COLO668 (cell line): Measurements from ENCODE around the gene SUB1.
"Not testable (repeated sequence)": the region's sequence is repeated elsewhere in the genome, so short reads cannot be mapped to it uniquely, and the experiment has no call there.

Experiments used
- DNase-seq: peaks from one replicate; lab custom pipeline; 2025; ENCODE audit not compliant: unreplicated experiment; lab: John Stamatoyannopoulos, UW

SUB1 gene

DNA sequence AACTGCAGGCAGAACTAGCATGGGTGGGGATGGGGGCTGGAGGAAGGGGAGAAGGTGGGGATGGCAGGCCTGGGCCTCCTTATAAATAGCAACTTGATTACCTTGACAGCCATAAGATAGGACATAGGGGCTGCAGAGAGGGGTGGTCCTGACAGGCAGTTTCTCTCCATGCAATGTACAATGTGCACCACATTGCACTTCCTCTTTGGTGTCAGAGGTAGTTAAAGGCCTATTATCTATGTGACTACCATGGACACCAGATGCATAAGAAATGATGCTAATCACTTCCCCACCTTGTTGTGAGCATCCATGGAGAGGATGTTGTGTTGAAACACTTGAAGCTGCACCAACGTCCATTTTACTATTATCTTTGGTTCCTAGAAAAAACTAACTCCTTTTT lies 20.2 kb upstream of the SUB1 start:
- DNase-seq, result no peak

- DNase-seq, result no peak
Observed at GRCh38 chr5:32566319-32567111, 18.8 kb upstream of the SUB1 start.

DNA sequence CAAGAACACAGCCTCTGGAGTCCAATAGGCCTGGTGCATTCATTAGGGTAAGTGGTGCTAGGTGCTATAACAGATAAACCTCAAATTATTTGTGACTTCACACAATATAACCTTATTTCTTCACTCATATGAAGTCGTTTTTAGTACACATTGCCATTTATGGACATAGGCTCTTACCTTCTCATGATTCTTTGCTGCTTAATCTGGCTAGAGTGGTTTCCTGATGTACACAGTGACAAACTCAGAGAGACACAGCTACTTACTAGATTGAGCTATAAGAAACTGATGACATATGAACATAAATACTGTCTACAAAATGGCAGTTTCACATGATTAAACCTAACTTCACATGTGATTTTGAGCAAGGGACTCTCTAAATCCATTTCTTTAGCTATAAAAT lies 14.2 kb upstream of the SUB1 start:
- no peak for DNase-seq

GRCh38 chr5:32572778-32573480 lies 12.4 kb upstream of the SUB1 start:
- DNase-seq, result no peak

DNA sequence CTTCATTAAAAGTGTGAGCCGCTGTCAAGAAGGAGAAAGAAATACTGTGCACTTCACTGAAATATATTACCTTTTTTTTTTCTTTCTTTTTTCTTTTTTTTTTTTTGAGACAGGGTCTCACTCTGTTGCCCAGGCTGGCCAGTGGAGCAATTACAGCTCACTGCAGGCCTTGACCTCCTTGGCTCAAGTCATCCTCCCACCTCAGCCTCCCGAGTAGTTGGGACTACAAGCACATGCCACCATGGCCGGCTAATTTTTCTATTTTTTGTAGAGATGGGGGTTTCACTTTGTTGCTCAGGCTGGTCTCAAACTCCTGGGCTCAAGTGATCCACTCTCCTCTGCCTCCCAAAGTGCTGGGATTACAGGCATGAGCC lies 11.9 kb upstream of the SUB1 start:
- DNase-seq, result not testable (repeated sequence)

GRCh38 chr5:32574540-32575175 lies 10.7 kb upstream of the SUB1 start:
- DNase-seq, result no peak

GRCh38 chr5:32578363-32578762 lies 7.0 kb upstream of the SUB1 start:
- DNase-seq, result no peak

GRCh38 chr5:32578764-32579163 lies 6.6 kb upstream of the SUB1 start:
- DNase-seq, result no peak

DNA sequence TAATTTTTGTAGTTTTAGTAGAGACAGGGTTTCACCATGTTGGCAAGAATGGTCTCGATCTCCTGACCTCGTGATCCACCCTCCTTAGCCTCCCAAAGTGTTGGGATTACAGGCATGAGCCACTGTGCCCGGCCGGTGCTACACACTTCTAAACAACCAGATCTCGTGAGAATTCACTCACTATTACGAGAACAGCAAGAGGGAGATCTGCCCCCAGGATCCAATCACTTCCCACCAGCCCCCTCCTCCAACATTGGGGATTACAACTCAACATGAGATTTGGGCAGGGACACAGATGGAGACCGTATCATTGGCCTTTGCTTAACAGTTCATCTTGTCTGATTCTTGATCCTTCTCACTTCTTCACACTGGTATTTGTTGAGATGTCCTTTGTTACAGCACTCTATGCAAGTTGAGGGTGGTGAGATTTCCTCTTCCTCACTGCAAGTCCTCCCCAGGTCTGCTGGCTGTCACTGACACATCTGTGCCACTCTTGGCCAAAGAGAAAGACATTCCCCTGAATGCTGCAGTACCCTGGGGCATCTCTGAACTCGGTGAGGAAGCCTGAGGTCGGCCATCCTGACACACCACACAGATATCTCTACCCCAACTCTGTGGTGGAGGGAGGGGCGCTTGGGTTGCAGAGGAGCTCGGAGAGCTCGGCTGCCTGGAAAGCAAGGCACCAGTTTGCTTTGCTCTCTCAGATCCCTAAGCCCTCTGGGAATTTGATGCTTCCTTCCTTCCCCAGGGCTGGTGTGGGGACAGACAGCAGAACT lies 4.2 kb upstream of the SUB1 start:
- DNase-seq, result no peak

DNA sequence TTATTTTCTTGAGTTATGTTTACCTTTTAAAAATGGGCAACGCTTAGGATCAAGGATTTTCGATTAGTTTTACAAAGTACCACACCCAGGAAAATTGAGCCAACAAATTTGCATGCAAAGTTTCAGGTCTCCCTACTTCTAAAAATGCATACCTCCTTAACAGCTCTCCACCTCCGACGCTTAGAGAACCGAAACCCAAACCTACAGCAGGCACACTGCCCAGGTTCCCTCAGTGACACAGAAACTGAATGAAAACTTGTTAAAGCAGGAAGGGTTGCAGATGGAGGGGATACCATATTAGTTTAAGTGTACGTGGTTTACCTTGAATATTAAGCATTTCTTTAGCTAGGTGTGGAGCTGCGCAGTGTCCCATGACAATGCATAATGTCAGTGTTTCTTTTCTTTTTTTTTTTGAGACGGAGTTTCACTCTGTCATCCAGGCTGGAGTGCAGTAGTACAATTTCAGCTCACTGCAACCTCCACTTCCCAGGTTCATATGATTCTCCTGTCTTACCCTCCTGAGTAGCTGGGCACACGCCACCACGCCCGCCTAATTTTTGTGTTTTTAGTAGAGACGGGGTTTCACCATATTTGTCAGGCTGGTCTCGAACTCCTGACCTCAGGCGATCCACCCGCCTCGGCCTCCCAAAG lies 1.6 kb upstream of the SUB1 start:
- no peak for DNase-seq

DNA sequence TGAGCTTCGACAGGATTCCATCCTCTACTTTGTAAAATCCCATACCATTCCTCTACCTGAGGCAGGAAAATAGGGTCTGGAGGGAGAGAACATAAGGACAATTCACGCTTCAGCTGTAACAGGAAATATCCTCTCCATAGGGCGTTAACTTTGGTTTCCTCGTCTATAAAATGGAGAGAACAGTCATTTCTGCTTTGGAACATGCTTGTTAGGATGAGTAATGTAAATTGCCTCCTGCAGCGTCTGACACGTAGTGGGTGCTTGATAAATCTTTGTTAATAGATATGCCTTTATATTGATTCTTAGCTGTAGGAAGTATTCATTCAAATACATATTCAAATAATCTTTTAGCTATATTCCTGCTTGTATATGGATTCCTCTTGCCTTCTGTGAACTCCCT lies 711 bp upstream of the SUB1 start:
- no peak for DNase-seq

DNA sequence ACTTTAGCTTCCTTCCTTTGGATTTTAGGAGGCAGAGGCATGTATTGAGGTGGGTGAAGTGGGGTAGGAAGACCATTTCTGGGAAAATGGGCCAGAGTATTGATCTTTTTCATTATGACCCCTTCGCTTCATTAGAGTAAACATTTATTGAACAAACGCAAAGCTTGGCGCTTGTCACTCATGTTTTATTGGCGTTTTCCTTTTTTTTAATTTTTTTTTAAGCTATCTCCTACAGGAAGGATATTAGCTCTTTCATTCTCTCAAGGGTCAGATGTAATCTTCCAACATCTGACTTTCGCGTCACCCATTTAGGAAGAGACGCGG lies 273 bp upstream of the SUB1 start:
- DNase-seq, result no peak

DNA sequence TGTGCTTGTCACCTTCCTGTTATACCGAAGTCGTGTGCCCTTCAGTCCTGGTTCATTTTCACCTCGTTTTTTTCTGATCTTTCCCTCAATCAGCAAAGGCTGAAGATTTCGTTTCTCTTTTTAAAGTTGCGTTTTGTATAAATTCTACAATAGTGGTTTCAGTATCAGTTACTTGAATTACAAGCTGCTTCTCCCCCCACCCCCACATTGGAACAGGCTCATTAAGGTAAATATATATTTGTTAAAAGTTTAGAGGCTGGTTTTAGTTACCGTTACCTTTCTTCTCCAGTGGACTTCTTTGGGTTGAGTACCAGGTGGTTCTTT lies 881 bp downstream of the SUB1 start:
- DNase-seq, result no peak

DNA sequence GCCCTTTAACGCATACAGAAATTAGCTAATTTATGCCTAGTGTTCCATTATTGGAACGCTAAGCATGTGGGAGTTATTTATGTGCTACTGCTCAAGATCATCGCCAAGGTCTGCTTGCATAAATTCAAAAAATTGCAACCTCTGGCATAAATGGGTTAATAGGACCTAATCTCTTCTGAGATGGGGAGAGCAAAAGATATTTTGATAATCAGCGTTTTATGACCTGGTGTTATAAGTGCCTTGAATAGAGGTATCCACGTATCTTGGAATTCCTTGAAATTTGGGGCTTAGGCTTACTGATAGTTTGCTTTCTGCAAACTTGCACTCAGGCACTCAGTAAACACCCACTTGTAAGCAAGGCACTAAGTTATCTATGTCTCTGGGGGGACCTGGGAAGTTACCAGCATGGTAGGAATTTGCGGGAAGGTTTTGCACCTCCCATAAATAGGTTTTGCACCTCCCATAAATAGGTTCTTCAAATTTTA lies 1.8 kb downstream of the SUB1 start:
- DNase-seq, result no peak

GRCh38 chr5:32589416-32589815 lies 4.1 kb downstream of the SUB1 start:
- DNase-seq, result no peak

- DNase-seq, result peak; percentile 57
Observed at GRCh38 chr5:32589942-32590869, 4.8 kb downstream of the SUB1 start.

DNA sequence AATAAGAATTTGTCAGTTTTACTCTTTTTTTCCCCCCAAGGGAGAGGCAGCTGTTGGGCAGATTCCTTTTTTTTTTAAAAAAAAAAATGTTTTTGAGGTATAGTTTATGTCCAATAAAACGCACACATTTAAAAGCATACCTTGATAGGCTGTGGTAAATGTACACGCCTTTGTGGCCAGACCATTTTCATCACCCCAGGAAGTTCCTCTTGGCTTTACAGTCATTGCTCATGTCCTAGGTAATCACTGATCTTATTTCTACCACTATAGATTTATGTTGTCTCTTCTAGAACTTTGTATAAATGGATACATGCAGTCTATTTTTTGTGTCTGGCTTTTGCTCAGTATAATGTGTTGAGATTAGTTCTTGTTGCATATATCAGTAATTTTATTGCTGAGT lies 9.8 kb downstream of the SUB1 start:
- DNase-seq, result no peak

- no peak for DNase-seq
Observed at GRCh38 chr5:32597041-32597629, 11.8 kb downstream of the SUB1 start.

DNA sequence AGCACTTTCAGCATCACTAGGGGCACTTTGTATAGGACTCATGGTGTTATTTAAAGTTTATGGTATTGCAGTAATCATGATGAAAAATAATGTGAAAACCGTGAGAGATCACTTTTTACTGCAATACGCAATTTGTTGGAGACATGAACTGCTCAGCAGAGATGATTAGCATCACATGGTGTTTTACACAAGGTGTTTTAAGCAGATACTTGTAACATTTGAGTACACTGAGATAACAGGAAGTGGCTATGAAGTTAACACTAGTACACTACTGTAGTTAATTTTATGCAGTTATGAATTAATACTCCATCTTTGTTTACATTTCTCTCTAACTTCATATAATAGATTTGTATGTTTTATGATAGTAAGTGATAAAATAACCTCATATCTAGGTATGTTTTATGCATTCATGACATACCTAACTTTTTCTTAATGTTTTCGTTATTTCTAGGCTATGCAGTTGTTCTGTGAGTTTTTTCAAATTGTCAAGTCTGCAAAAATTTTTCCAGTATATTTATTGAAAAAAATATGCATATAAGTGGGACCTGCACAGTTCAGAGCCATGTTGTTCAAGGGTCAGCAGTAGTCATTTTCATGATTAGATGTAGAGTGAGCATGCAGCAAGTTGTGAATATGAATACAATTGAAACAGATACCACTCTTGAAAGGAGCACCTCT lies 13.0 kb downstream of the SUB1 start:
- no peak for DNase-seq
